H54 (cell line): ENCODE data around the gene SOX6.
"Not testable (repeated sequence)": the region's sequence is repeated elsewhere in the genome, so short reads cannot be mapped to it uniquely, and the experiment has no call there.

Experiments
- DNase-seq: peaks from one replicate; pipeline ENCODE4 v3.0.0; 2011; ENCODE audit warnings: low spot score, mixed read lengths; ENCODE audit not compliant: insufficient read length
- FAIRE-seq: peaks from 3 replicates; lab custom pipeline; 2011; peaks lifted over from hg19 to GRCh38; lab: Jason Lieb, UNC
- POLR2A ChIP-seq: IDR thresholded peaks from 2 replicates; pipeline ENCODE4 v1.6.1; 2011; ENCODE audit warnings: low read depth, mild to moderate bottlenecking, low read length

SOX6 gene

GRCh38 chr11:15937601-15938120 lies 418.7 kb downstream of the SOX6 start:
- FAIRE-seq: no peak
- DNase-seq: no peak
- TF ChIP-seq POLR2A: no peak

- TF ChIP-seq POLR2A: no peak
- DNase-seq (no peak), FAIRE-seq (no peak)
Observed at GRCh38 chr11:15936011-15936410, 420.3 kb downstream of the SOX6 start.

- TF ChIP-seq POLR2A: no peak
- DNase-seq (no peak), FAIRE-seq (no peak)
Observed at GRCh38 chr11:15935373-15935772, 421.0 kb downstream of the SOX6 start.

- DNase-seq (no peak), FAIRE-seq (no peak)
- TF ChIP-seq POLR2A: no peak
Observed at GRCh38 chr11:15933886-15934625, 422.3 kb downstream of the SOX6 start.

GRCh38 chr11:15932417-15932816 lies 423.9 kb downstream of the SOX6 start:
- FAIRE-seq (no peak), DNase-seq (no peak)
- TF ChIP-seq POLR2A: no peak

GRCh38 chr11:15931497-15931896 lies 424.8 kb downstream of the SOX6 start:
- no peak for TF ChIP-seq POLR2A
- DNase-seq (no peak), FAIRE-seq (no peak)

- DNase-seq: no peak
- TF ChIP-seq POLR2A: no peak
- no peak for FAIRE-seq
Observed at GRCh38 chr11:15930442-15931025, 425.8 kb downstream of the SOX6 start.

- no peak for TF ChIP-seq POLR2A
- DNase-seq (no peak), FAIRE-seq (no peak)
Observed at GRCh38 chr11:15929371-15929901, 426.9 kb downstream of the SOX6 start.

GRCh38 chr11:15927864-15928217 lies 428.5 kb downstream of the SOX6 start:
- TF ChIP-seq POLR2A: no peak
- FAIRE-seq (no peak), DNase-seq (no peak)

- TF ChIP-seq POLR2A: no peak
- FAIRE-seq (no peak), DNase-seq (no peak)
Observed at GRCh38 chr11:15927196-15927863, 429.0 kb downstream of the SOX6 start.

GRCh38 chr11:15926071-15926470 lies 430.3 kb downstream of the SOX6 start:
- TF ChIP-seq POLR2A: no peak
- DNase-seq: no peak
- no peak for FAIRE-seq

GRCh38 chr11:15923183-15923582 lies 433.2 kb downstream of the SOX6 start:
- TF ChIP-seq POLR2A: no peak
- FAIRE-seq: no peak
- DNase-seq: no peak

GRCh38 chr11:15922745-15923144 lies 433.6 kb downstream of the SOX6 start:
- DNase-seq, FAIRE-seq: not testable (repeated sequence)

- FAIRE-seq: no peak
- TF ChIP-seq POLR2A: no peak
Observed at GRCh38 chr11:15920856-15921629, 435.3 kb downstream of the SOX6 start.

More at GRCh38 chr11:15920856-15921629, 435.3 kb downstream of the SOX6 start:
- DNase-seq: no peak
